NCI-H2196 (cell line): ENCODE results near the gene TEX10.
"Not testable (repeated sequence)": the region's sequence is repeated elsewhere in the genome, so short reads cannot be mapped to it uniquely, and the experiment has no call there.

Experiments
- DNase-seq: peaks from one replicate; lab custom pipeline; 2025; ENCODE audit not compliant: unreplicated experiment; lab: John Stamatoyannopoulos, UW

The TEX10 gene

DNA sequence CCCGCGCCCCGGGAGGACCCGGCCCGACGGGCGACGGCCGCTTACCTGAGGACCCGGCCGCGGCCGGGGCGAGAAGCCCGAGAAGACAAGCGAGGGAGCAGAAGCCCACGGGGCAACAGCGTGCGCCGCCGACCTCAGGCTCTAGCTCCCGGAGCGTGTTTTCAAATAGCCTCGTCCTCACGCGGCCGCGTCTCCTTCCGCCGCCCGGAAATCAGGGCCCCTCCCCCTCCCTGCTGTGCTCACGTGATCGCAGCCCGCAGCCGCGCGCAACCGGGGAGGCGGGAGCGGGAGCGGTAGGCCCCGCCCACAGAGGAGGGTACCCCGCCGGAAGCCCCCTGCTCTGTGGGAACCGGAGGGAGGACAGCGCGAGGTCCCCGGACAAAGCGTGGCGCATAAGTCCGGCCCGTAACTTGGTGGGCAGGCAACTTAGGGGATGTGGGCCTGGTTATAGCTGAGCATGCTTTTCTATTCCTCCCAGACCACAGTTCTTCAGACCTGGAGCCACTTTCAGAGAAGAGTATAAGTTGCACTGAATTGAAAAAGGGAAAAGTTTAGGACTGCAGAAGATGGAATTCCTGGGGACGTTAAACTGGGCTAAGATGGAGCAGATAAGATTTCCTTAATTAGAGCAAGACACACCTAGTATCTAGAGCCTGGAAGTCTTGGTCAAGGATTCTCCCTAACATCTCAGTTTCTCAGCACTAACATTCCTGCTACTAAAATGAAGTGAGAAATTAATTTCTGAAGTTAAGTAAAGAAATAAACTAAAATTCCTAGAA lies at the start of gene TEX10:
Gene TEX10, minus strand, starts transcription at position 216 of the 779 bp plus-strand sequence. CDS start 3,579 bp downstream, outside the sequence.
- DNase-seq = peak; percentile 85

DNA sequence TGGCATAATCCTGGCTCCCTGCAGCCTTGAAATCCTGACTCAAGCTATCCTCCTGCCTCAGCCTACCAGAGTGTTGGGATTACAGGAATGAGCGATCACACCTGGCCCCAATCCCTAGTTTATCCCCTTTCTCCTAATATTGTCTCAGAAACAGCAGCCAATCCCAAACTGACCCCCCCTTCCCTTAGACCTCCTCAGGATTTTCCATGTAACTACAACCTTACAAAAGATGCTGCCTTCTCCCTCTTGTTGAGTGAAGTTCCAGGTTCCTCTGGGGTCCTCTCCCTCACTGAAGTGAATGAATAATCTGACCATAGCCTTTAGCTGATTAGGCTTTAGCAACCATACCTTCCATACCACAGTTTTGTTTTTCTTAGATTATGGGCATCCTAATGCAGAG lies 48.3 kb upstream of the TEX10 start:
- no peak for DNase-seq

DNA sequence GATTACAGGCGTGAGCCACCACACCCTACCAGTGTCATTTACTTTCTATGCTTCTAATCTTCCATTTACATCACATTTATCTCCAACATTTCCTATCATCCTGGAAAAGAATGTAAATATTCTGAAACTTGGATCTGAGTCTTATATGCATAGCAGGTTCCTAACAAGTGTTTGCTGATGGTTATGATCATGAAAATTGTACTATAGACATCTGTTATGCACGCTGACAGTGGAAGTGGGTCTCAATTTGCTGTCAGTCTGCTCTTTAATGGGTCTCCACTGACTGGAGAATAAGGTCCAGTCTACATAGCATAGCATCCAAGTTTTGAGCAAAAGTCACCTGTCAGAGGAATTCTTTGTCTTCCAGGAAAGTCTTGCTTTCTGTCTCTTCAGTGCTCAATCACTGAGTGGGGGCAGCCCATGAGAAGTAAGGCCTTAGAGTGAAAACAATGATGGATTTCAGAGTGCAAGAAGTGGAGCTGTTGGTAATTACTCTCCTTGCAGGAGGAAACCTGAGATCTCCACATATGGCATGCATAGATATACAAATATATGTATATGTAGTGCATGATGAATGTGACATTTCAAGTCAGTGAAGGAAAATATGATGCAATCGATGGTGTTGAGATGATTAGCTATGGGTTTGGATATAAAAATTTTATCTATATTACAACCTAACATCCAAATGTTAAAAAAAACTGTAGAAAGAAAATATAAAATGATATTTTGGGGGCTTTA lies 45.0 kb upstream of the TEX10 start:
- no peak for DNase-seq

DNA sequence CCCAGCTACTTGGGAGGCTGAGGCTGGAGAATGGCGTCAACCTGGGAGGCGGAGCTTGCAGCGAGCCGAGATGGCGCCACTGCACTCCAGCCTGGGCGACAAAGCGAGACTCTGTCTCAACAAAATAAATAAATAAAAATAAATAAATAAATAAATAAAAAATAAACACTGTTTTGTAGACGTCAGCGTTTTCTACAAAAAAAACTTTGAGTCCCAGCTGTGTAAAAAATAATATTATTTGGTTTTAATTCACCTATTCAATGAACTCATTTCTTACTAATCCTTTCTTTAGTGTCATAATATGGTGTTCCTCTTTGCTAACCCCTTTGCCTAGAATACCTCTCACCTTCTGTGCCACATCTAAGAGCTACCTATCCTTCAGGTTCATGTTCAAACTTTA lies 44.0 kb upstream of the TEX10 start:
- DNase-seq = no peak

DNA sequence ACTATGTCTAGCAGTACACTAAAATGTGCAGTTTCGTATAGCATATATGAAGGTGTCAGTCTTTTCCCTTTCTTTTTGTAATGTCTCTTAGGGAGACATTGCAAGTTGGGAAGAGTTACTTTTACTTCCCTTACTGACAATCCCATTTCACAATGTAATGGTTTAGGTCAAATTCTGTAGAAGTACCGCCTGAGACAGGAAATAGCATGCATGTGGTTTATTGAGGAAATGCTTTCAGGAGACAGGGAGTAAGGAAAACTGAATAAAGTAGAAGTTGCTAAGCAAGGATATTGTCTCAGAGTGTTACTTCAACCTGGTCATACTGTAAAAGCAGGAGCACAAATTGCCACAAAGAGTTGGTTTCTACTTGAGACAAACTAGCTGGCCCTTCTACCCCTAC lies 42.1 kb upstream of the TEX10 start:
- DNase-seq = no peak

DNA sequence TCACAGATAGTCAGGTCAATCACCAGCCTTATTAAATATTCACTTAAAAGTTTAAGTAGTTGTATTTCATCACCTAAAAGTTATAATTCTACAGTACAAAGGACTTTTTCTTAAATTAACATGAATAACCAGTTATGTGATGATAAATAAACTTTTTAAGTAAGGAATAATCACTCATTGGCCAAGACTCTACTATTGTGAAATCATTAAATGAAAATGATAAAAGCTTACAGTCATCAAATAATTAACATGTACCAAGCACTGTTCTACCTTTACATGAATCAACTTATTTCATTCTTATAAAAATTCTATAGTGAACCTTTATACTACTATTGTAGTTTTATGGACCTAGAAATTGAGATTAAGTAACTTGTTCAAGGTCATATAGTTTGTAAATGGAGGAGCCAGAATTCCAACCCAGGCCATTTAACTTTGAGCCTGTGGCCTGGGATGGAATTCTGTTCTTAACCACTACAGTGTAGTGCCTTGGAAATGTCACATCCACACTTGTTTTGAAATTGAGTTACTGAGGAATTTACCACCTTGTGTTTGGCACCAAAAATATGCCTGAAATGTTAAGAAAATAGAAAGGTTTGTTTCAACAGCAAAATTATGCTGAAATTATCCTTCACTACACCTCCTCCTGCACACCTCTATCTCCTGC lies 41.4 kb upstream of the TEX10 start:
- no peak for DNase-seq

DNA sequence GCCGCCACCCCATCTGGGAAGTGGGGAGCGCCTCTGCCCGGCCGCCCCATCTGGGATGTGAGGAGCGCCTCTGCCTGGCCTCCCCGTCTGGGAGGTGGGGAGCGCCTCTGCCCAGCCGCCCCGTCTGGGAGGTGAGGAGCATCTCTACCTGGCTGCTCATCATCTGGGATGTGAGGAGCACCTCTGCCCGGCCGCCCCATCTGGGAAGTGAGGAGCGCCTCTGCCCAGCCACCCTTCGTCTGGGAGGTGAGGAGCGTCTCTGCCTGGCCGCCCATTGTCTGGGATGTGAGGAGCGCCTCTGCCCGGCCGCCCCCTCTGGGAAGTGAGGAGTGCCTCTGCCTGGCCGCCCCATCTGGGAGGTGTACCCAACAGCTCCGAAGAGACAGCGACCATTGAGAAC lies 40.2 kb upstream of the TEX10 start:
- DNase-seq = not testable (repeated sequence)

DNA sequence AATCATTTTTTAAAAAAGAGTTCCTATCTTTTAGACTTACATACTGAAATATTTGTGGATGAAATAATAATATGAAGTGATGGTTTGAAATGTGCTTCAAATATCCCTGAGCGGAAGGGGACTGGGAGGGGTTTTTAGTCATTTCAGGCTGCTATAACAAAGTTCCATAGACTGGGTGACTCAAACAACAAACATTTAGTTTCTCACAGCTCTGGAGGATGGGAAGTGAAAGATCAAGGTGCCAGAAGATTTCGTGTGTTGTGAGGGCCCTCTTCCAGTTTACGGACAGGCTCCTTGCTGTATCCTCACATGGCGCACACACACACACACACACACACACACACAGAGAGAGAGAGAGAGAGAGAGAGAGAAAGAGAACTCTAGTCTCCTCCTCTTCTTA lies 27.1 kb upstream of the TEX10 start:
- no peak for DNase-seq

DNA sequence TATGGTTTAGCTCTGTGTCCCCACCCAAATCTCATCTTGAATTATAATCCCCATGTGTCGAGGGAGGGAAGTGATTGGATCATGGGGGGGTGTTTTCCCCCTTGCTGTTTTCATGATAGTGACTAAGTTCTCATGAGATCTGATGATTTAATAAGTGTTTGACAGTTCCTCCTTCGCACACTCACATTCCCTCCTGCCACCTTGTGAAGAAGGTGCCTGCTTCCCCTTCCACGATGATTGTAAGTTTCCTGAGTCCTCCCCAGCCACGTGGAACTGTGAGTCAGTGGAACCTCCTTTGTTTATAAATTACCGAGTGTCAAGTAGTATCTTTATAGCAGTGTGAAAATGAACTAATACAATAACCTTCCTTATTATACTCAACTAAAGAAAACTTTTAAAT lies 24.3 kb upstream of the TEX10 start:
- DNase-seq = no peak

DNA sequence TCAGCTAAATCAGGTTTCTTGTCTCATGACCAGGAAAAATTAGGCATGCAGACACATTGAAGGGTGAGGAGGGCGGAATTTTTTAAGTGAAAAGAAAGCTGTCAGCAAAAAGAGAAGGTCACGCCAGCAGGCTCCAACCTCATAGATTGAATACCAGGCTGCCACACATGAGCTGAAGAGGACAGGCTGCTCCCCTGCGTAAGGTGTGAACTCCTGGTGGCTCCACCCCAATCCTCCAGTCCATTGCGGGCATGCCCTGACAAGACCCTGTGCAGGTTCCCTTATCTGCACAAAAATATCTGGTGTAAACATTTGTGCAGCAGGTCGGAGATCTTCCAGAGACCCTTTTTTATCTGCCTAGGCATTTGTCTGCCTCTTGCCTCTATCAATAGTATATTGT lies 22.9 kb upstream of the TEX10 start:
- no peak for DNase-seq

DNA sequence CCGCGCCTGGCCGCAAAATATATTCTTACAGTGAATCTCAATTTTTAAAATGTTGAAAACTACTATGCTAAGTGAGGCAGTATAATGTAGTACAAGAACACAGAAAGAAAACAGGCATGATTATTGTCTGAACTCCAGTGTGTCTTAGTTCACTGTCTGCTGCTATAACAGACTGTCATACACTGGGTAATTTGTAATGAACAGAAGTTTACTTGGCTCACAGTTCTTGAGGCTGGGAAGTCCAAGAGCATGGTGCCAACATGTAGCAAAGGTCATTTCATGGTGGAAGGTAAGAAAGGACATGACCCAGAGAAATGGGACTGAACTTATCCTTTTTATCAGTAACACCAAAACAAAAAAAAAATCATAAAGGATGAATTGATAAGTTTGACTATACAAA lies 19.9 kb upstream of the TEX10 start:
- no peak for DNase-seq

DNA sequence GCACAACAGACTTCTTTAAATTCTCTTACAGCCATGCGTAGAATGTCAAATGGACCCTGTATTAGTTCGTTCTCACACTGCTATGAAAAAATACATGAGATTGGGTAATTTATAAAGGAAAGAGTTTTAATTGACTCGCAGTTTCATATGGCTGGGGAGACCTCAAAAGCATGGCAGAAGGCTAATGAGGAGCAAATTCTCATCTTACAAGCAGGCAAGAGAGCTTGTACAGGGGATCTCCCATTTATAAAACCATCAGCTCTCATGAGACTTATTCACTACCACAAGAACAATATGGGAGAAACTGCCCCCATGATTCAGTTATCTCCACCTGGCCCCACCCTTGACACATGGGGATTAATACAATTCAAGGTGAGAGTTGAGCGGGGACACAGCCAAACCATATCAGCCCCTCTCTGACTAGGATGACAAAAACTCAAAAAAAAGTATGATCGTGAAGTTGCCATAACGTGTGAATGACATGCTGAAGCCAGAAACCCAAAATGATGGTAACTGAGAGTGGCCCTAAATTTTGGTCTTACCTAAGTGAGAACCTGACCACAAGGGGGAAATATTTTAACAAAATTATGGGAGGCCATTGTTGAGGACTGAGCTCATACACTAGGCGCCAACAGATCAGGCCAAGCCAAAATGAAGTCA lies 17.5 kb upstream of the TEX10 start:
- no peak for DNase-seq

DNA sequence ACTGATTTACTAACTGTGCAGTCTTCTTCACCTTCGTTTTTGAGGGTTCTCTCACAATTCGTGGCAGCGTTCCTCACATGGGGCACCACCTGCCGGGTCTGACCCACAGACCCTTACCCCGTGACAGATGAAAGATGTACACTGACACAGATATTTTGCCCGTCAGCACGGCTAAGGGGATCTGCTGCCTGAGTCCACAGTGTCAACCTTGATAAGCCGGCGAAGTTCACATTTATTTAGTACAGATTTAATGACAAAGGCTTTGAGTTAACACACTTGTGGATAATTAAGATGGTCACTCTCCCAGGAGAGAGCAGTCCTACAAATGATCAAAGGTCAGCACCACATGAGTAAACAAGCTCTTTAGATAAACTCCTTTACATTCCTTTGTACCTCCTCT lies 15.9 kb upstream of the TEX10 start:
- no peak for DNase-seq

DNA sequence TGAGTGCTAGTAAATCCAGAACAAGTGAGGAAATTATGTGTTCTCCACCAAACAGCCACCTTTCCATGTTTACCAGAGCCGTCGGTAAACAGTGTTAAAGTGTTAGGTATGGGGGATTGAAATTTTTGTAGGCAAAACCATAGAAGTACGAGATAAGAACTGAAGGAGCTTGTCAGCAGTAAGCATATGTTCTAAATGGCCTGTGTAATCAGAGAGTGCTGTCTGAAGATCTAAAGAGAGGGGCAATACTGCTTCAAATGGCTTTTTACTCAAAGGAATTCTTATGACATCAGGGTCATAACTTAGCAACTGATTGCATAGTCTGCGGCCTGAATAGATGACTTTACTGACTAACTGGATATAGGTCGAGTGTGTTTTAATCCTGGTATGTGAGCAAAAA lies 13.4 kb upstream of the TEX10 start:
- DNase-seq = no peak

DNA sequence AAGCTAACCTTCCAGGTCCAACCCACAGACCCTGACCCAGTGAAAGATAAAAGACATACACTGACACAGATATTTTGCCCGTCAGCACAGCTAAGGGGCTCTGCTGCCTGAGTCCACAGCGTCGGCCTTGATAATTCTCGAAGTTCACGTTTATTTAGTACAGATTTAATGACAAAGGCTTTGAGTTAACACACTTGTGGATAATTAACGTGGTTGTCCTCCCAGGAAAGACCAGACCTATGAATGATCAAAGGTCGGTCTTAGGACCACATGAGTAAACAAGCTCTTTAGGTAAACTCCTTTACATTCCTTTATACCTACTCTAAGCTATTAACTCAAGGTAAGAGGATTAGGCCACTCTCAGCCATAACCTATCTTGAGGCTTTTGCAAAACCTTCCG lies 11.3 kb upstream of the TEX10 start:
- DNase-seq = no peak

DNA sequence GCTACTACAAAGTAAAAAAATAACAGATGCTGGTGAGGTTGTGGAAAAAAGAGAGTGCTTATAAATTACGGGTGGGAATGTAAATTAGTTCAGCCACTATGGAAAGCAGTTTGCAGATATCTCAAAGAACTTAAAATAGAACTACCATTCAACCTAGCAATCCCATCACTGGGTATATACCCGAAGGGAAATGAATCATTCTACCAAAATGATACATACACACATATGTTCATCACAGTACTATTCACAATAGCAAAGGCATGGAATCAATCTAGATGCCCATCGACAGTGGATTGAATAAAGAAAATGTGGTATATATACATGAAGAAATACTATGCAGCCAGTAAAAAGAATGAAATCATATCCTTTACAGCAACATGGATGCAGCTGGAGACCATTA lies 6.3 kb upstream of the TEX10 start:
- no peak for DNase-seq

DNA sequence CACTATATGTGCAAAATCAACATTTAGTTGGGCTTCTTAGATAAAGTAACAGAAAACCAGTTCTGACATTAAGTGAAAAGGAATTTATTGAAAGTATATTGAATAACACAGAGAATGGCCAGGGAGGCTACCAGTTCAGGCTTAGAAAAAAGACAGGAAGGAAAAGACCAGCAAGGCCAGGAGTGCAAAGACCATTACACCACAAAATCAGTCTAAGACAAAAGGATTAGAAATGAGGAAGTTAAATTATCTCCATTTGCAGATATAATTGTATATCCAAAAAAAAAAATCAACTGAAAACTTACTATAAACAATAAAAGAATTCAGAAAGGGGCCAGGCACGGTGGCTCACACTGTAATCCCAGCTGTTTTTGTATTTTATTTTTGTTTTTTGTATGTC lies 4.8 kb upstream of the TEX10 start:
- DNase-seq = no peak

DNA sequence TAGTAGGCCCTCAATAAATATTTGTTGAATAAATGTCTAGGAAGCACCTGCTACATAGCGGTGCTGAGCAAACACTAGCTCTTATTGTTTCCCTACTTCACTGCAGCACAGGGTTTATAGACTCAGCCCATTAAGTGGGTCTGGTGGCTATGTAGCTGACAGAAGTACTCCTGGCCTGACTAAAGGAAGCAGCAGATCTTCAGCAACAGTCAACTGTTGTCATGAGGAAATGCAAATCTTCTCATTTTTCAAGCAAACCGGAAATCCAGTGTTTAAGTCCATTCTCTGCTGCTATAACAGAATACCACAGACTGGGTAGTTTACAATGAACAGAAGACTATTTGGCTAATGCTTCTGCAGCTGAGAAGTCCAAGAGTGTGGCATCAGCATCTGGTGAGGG lies 2.8 kb upstream of the TEX10 start:
- DNase-seq = no peak

DNA sequence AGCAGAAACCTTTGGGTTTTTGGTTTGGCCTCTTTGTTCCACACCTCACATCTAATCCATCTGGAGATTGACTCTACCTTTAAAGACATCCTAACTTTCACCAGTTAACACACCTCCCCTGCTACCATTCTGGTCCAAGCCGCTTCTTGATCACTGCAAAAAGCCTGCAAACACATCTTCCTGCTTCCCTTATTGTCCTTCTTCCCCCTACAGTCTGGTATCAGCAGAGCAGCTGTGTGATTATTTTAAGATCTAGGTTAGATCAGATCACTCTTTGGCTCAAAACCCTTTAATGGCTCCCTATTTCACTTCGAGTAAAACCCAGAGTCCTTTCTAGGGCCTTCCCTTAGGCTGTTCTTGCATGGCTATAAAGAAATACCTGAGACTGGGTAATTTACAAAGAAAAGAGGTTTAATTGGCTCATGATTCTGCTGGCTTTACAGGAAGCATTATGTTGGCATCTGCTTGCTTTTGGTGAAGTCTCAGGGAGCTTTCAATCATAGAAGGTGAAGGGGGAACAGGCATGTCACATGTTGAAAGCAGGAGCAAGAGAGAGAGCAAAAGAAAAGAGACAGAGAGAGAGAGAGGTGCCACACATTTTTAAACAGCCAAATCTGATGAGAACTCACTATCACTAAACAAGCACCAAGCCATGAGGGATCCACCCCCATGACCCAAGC lies 1.5 kb upstream of the TEX10 start:
- DNase-seq = no peak

DNA sequence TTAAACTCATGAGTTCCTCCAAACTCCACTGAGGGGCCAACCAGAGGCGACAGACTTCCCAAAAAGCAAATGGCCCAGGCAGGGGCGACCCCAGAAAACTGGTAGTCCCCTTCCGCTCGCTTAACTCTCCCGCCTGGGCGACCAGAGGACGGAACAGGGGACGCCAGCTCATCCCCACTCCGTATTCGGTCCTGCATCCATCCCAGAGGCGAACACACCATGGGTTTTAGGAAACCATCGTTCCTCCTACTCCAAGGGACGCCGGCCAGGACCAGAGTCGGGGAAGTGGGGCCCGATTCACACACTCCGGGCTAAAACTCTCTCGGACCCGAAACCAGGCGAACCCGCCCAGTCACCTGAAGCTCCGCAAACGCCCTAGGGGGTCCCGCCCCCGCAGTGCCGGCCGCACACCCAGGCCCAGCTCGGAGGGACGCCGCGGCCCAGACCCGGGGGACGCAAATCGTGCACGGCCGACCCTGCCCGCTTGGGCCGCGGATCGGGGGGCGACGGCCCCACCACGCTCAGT lies 478 bp downstream of the TEX10 start:
- no peak for DNase-seq

DNA sequence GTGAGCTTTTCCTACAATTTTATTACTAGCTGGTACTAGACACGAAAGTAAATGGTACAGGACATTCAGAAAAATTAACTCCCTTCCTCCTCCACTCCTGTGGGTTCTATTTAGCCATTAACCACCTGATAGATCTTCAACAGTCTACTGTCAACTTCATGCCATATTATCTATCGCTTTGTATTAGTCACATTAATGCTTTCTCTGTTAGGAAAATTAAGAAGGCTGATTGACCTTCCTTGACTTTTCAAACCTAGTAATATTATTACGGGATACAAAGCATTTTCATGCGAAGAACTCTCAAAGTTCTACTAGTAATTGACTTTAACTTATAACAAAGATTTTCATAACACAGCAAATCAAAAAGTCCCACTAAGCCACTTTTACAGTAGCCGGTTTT lies 1.2 kb downstream of the TEX10 start:
- DNase-seq = no peak
